Astrocyte of the spinal cord (primary cell): ENCODE results near the gene ZNF576.

Experiments
- DNase-seq: peaks from one replicate; pipeline ENCODE4 v3.0.0; 2011; ENCODE audit warnings: low read depth, low spot score
- H3K4me3 ChIP-seq: 2 replicates; pipeline ENCODE4 v1.5.1; 2011; ENCODE audit warnings: low read depth, mild to moderate bottlenecking, low read length, moderate library complexity
- in situ Hi-C: cut with HindIII; loops from 2 replicates; pipeline ENCODE4 v1.10.0; 2017; ENCODE audit warnings: low sequenced_read_pairs
- TF ChIP-seq, protein P1 (sequence below): IDR thresholded peaks from 2 replicates; pipeline ENCODE4 v1.5.1; 2012; ENCODE audit warnings: low read depth, mild to moderate bottlenecking, low read length, inconsistent platforms

Gene ZNF576

GRCh38 chr19:43612374-43612773 is 16.0 kb downstream of the ZNF576 start:
- in situ Hi-C loops, result no loop called here
- TF ChIP-seq, protein P1, sequence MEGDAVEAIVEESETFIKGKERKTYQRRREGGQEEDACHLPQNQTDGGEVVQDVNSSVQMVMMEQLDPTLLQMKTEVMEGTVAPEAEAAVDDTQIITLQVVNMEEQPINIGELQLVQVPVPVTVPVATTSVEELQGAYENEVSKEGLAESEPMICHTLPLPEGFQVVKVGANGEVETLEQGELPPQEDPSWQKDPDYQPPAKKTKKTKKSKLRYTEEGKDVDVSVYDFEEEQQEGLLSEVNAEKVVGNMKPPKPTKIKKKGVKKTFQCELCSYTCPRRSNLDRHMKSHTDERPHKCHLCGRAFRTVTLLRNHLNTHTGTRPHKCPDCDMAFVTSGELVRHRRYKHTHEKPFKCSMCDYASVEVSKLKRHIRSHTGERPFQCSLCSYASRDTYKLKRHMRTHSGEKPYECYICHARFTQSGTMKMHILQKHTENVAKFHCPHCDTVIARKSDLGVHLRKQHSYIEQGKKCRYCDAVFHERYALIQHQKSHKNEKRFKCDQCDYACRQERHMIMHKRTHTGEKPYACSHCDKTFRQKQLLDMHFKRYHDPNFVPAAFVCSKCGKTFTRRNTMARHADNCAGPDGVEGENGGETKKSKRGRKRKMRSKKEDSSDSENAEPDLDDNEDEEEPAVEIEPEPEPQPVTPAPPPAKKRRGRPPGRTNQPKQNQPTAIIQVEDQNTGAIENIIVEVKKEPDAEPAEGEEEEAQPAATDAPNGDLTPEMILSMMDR, result no peak
- DNase-seq, result no peak
- H3K4me3 ChIP-seq, result no peak overlapping the region

GRCh38 chr19:43616306-43616705 is 19.9 kb downstream of the ZNF576 start:
- H3K4me3 ChIP-seq, result no peak overlapping the region
- in situ Hi-C loops, result no loop called here
- TF ChIP-seq, protein P1, result no peak
- DNase-seq, result no peak

DNA sequence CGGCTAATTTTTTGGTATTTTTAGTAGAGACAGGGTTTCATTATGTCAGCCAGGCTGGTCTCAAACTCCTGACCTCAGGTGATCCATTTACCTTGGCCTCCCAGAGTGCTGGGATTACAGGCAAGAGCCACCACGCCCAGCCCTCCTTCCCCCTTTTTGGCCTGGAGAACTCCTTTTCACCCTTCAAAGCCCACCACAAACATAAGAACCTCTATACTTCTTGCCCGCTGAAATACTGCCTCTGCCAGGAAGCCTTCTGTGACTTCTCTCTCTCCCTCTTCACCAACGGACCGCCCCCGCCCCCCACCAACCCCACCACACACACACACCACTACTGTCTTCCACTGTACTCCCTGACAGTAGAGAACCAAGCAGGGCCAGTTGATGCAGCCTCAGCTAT is 20.6 kb downstream of the ZNF576 start:
- H3K4me3 ChIP-seq, result no peak overlapping the region
- no peak for DNase-seq
- in situ Hi-C loops, result no loop called here
- TF ChIP-seq, protein P1, result no peak

GRCh38 chr19:43618921-43619261 is 22.5 kb downstream of the ZNF576 start:
- in situ Hi-C loops, result no loop called here
- TF ChIP-seq, protein P1, result no peak
- no peak for DNase-seq
- peak overlapping the region; percentile 79 for H3K4me3 ChIP-seq

DNA sequence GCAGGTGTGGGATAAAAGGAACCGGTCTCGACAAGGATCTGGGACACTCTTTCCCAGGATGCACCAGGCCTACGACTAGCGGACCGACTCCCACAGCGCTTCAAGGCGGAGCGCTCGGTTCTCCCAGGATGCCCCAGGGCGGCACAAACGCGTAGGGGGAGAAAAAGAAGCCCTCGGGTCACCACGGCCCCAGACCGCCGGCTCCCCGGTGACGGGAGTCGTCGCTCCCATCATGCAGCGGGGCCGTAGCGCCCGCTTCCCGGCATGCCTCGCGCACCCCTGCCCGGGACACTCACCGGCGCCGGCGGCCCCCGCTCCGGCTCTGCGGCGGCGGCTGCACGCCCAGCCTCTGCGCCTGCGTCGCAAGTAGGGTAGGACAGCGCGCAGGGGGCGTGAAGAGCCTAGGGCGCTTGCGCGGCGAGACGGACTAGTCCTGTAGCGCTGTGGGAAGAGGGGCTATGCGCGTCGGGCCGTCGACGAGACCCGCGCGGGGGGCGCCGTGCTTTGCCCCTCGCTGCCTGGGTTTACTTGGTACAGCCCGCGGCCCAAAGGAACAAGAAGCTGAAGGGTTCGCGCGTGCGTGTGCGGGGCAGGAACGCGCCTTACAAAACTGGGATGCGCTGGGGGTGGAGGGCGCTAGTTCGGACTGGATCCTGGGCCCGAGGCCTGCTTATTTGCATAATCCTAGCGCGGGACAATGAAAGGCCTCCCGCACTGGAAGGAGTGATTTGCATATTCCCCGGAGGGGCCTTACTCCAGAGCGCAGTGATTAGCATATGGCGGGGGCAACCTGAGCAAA is 23.1 kb downstream of the ZNF576 start, which contains the start of gene ZNF428:
Gene ZNF428, minus strand, starts transcription at position 368 of the 799 bp plus-strand sequence. CDS start 5,325 bp downstream, outside the sequence.
- peak; percentile 90 for DNase-seq
- H3K4me3 ChIP-seq, result peak within 1 kb of the TSS; percentile 79
- TF ChIP-seq, protein P1, result no peak
- in situ Hi-C loops, result no loop called here

- H3K4me3 ChIP-seq, result peak overlapping the region; percentile 79
- in situ Hi-C loops, result no loop called here
- no peak for DNase-seq
- TF ChIP-seq, protein P1, result no peak
Observed at GRCh38 chr19:43620061-43621001, 23.9 kb downstream of the ZNF576 start.
